Measurements from ENCODE around the gene PC. TPM values are rescaled to one million over a fixed set of nuclear protein-coding genes. Genes with fewer than 3 reads are reported as not detected.

The PC gene
- total and polyA plus RNA-seq, 2 donors (not counting 3 experiments of a cell fraction or from before 2014, with no cell fraction given) = 5.5 to 17.5 TPM

DNA sequence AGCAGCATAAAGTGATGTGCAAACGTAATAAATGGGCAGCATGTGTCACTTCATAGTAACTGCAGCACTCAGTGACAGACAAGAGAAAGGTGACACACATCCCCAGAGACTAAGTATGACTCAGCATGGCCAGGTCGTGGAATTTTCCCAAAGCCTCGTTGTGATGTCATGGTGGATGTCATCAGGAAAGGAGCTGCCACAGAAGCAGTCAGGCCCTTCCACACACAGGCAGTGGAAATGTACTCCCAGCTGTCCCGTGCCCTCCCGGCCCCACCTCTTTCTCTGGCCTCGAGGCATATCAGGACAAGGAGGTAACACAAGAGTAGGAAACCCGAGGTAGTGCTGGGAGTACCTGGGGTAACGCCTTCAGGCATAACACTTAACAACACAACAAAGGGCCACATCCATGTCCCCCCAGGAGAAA lies 8.1 kb downstream of the PC start:
- FAIRE-seq = peak; percentile 84
- Histone ChIP-seq H4K20me1 (replicated peaks; ENCODE audit: control insufficient read depth, extremely low read depth, insufficient read depth, low read length) (no peaks in the 10 kb centered on the region), H3K27ac (ENCODE audit: insufficient read depth, low read depth, low read length) (no peak overlapping the region), H2AFZ (ENCODE audit: low read depth, low read length) (no peak overlapping the region), H3K9me3 (replicated peaks; ENCODE audit: control insufficient read depth, insufficient read depth, low read length) (no peaks in the 10 kb centered on the region), H3K4me1 (ENCODE audit: control insufficient read depth, extremely low read depth, insufficient read depth, low read length) (no peaks in the 10 kb centered on the region), H3K4me2 (ENCODE audit: insufficient read depth, low read length) (no peak overlapping the region), H3K9me1 (replicated peaks; ENCODE audit: control insufficient read depth, extremely low read depth, insufficient read depth, low read length) (no peaks in the 10 kb centered on the region), H3K36me3 (ENCODE audit: control insufficient read depth in 2 of 2, extremely low read depth in 1 of 2, insufficient read depth in 2 of 2, low read length in 2 of 2) (no peaks in the 10 kb centered on the region), H3K27me3 (ENCODE audit: control insufficient read depth in 2 of 2, insufficient read depth in 2 of 2, low read length in 2 of 2) (no peaks in the 10 kb centered on the region), H3K79me2 (ENCODE audit: control insufficient read depth, insufficient read depth, low read length) (no peaks in the 10 kb centered on the region), H3K4me3 (replicated peaks in 1 of 3; ENCODE audit: insufficient read depth in 1 of 3, low read depth in 1 of 3, low read length in 3 of 3) (no peak overlapping the region), H3K9ac (replicated peaks; ENCODE audit: extremely low read depth, insufficient read depth, low read length) (no peak overlapping the region)
- peak; percentile 80 for DNase-seq (ENCODE audit: low read depth, low spot score)
- TF ChIP-seq POLR2A (IDR thresholded peaks at IDR 0.05; ENCODE audit: low read depth, low read length) (no peak), CTCF (IDR thresholded peaks at IDR 0.05; ENCODE audit: extremely low read depth in 1 of 2, insufficient read depth in 1 of 2, low read depth in 1 of 2, low read length in 2 of 2) (no peak), GATA2 (IDR thresholded peaks at IDR 0.05; ENCODE audit: insufficient read depth, insufficient read length, low read depth, low read length) (no peak), JUN (IDR thresholded peaks at IDR 0.05; ENCODE audit: borderline replicate concordance, insufficient read depth, insufficient read length, low read depth) (peak; percentile 56), EZH2 (IDR thresholded peaks at IDR 0.05; ENCODE audit: borderline replicate concordance, low read depth, low read length, severe bottlenecking) (no peak), MYC (IDR thresholded peaks at IDR 0.05; ENCODE audit: low read depth, low read length) (no peak), POLR2AphosphoS5 (IDR thresholded peaks at IDR 0.05; ENCODE audit: insufficient read depth, low read depth, low read length) (no peak), FOS (IDR thresholded peaks at IDR 0.05; ENCODE audit: borderline replicate concordance, insufficient read depth, low read length) (peak; percentile 74)
- TF ChIP-seq, protein P1, sequence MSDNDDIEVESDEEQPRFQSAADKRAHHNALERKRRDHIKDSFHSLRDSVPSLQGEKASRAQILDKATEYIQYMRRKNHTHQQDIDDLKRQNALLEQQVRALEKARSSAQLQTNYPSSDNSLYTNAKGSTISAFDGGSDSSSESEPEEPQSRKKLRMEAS (IDR thresholded peaks at IDR 0.05; ENCODE audit: insufficient read depth, insufficient read length) = no peak
- intact Hi-C loops (cut with micrococcal nuclease) (no loop called here), dilution Hi-C loops (cut with MboI; ENCODE audit: extremely low pct_ligation_motif_present, low sequenced_read_pairs) (no loop called here)
- ChIA-PET CTCF (interaction anchor here (1.0 to 1.4 kb wide), 3 partner anchors 26 to 72 kb away, joined by 4 to 5 read pairs (median 5); no protein-coding TSS in a partner anchor), POLR2A (no interaction called here)
- no TSS peak for BruUV-seq (replicated peaks)

Data from endothelial cell of umbilical vein (primary cell).